ENCODE data around the gene PSMG3. TPM values are rescaled to one million over a fixed set of nuclear protein-coding genes. Genes with fewer than 3 reads are reported as not detected.
"Not testable (repeated sequence)": the region's sequence is repeated elsewhere in the genome, so short reads cannot be mapped to it uniquely, and the experiment has no call there.

The PSMG3 gene
- total RNA-seq, 1 donor from 2014 or later = 35.2 TPM

DNA sequence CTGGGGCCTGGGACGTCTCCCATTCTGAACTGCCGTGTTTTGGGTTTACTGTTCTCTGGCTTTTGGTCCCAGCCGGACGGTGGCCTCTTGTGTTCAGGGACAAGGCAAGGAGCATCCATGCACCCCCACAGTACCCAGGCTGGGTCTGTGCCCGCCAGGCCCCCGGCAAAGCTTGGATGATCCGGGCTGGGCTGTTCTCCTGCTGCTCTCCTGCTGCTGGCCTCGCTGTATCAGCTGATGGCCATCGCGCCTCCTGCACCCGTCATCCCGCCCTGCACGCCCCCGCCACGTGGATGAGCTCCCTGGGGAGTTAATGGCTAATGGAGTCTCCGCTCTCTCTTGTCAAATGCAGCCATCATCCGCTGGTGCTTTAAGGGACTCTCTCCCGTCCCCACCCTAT is 14.9 kb upstream of the PSMG3 start:
- Mint-ChIP-seq H3K4me3 (no peak overlapping the region), H3K36me3 (no peaks in the 10 kb centered on the region), H3K27me3 (peaks cover 15% of the 10 kb centered on the region), H3K9me3 (no peaks in the 10 kb centered on the region), H3K4me1 (ENCODE audit: unreplicated experiment) (peaks cover 8% of the 10 kb centered on the region), H3K27ac (no peak overlapping the region)
- no peak for DNase-seq (ENCODE audit: extremely low spot score, unreplicated experiment)
- no peak for TF ChIP-seq CTCF (conservative IDR thresholded peaks at IDR 0.05)

GRCh38 chr7:1583241-1583930 is 13.6 kb upstream of the PSMG3 start:
- not testable (repeated sequence) for H3K27ac Mint-ChIP-seq, H3K9me3 Mint-ChIP-seq
- peaks cover 15% of the 10 kb centered on the region for H3K27me3 Mint-ChIP-seq

GRCh38 chr7:1580422-1581030 is 10.7 kb upstream of the PSMG3 start:
- peaks cover 9% of the 10 kb centered on the region for H3K4me1 Mint-ChIP-seq (ENCODE audit: unreplicated experiment)
- H3K27me3 Mint-ChIP-seq = peaks cover 11% of the 10 kb centered on the region
- H3K27ac Mint-ChIP-seq = peak overlapping the region; percentile 12
- H3K9me3 Mint-ChIP-seq = no peaks in the 10 kb centered on the region
- no peak overlapping the region for H3K4me3 Mint-ChIP-seq
- DNase-seq (ENCODE audit: extremely low spot score, unreplicated experiment) = no peak
- TF ChIP-seq CTCF (conservative IDR thresholded peaks at IDR 0.05) = no peak
- H3K36me3 Mint-ChIP-seq = no peaks in the 10 kb centered on the region

More at GRCh38 chr7:1583241-1583930, 13.6 kb upstream of the PSMG3 start:
- H3K4me1 Mint-ChIP-seq (ENCODE audit: unreplicated experiment); H3K4me3 Mint-ChIP-seq; H3K36me3 Mint-ChIP-seq; DNase-seq (ENCODE audit: extremely low spot score, unreplicated experiment): not testable (repeated sequence)

DNA sequence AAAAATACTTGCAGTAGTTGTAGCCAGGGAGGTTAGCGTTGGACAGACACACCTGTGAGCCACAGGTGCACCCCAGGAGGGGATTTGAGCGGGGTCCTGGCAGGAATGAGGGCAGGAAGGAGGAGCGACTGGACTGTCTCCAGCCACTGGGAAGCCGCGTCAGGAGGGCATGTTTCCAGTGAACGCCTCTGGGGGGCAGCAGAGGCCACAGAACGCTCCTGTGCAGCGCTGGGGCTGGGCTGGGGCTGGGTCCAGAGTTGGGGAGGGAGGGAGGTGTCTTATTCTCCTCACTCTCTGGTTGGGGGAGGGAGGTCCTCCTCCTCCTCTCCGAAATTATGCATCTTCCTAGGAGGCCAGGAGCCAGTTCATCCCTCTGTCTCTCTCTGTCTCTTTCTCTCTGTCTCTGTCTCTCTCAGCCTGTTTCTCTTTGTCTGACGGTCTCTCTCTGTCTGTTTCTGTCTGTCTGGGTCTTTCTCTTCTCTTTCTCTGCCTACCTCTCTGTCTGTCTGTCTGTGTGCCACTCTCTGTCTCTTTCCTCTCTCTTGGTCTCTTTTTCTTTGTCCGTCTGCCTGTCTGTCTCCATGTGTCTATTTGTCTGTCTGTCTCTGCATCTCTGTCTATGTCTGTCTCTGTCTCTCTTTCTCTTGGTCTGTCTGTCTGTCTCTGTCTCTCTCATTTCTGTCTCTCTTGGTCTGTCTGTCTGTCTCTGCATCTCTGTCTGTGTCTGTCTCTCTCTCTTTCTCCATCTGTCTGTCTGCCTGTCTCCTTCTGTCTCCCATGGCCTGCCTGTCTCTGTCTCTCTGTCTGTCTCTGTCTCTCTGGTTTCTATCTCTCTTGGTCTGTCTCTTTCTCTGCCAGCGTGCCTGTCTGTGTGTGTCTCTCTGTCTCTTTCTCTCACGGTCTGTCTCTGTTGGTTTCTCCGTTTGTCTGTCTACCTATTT is 9.9 kb upstream of the PSMG3 start:
- Mint-ChIP-seq H3K27me3 (peaks cover 11% of the 10 kb centered on the region), H3K4me3 (no peak overlapping the region), H3K9me3 (no peaks in the 10 kb centered on the region), H3K36me3 (no peaks in the 10 kb centered on the region), H3K4me1 (ENCODE audit: unreplicated experiment) (peaks cover 9% of the 10 kb centered on the region), H3K27ac (peak overlapping the region; percentile 12)
- peak; percentile 84 for DNase-seq (ENCODE audit: extremely low spot score, unreplicated experiment)
- TF ChIP-seq CTCF (conservative IDR thresholded peaks at IDR 0.05) = peak; percentile 93

- no peak overlapping the region for H3K27ac Mint-ChIP-seq
- no peak overlapping the region for H3K4me3 Mint-ChIP-seq
- DNase-seq (ENCODE audit: extremely low spot score, unreplicated experiment) = no peak
- peaks cover 11% of the 10 kb centered on the region for H3K27me3 Mint-ChIP-seq
- H3K4me1 Mint-ChIP-seq (ENCODE audit: unreplicated experiment) = peaks cover 9% of the 10 kb centered on the region
- no peaks in the 10 kb centered on the region for H3K36me3 Mint-ChIP-seq
- H3K9me3 Mint-ChIP-seq = no peaks in the 10 kb centered on the region
- no peak for TF ChIP-seq CTCF (conservative IDR thresholded peaks at IDR 0.05)
Observed at GRCh38 chr7:1578513-1578912, 8.7 kb upstream of the PSMG3 start.
